DND-41 (cell line): ENCODE measurements around the gene NDE1.

Experiments
- CTCF ChIP-seq: IDR thresholded peaks from 2 replicates; pipeline ENCODE4 v1.5.1; 2012; ENCODE audit warnings: borderline replicate concordance, low read length, moderate library complexity, mild to moderate bottlenecking; ENCODE audit not compliant: poor library complexity, severe bottlenecking; ENCODE audit errors: extremely low read depth
- EZH2 ChIP-seq: IDR thresholded peaks from 3 replicates; pipeline ENCODE4 v1.6.1; 2012; ENCODE audit warnings: borderline replicate concordance, low read depth, mild to moderate bottlenecking, moderate library complexity, low read length, inconsistent platforms; ENCODE audit not compliant: severe bottlenecking

- TF ChIP-seq CTCF, result no peak
- no peak for TF ChIP-seq EZH2
Measured at GRCh38 chr16:15748654-15749053, 98.6 kb downstream of the NDE1 start.
